ENCODE data around the gene ZSWIM1. TPM values are rescaled to one million over a fixed set of nuclear protein-coding genes. Genes with fewer than 3 reads are reported as not detected.
A peak's percentile ranks its signal among the peaks of the same experiment; 100 is the strongest.
"Not testable (repeated sequence)": the region's sequence is repeated elsewhere in the genome, so short reads cannot be mapped to it uniquely, and the experiment has no call there.

Gene ZSWIM1
- polyA plus RNA-seq, 10 donors, result 7.3 to 11.7 (median 9.0) TPM

DNA sequence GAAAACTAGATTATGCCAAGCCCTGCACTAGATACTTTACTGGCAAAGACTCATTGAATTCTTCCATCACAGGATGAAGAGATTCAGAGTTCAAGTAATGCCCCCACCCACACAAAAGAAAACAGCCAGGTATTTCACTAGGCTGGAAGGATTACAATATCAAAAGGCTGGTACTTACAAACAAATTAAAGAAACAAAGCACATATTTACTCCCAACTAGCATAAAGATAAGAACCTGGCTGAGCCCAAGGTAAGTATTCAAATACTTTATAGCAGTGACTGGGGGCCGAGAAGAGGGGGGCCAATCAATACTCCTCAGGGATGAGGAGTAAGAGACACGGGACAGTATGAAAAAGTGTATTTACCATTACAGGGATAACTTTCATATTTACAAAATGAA, 27.5 kb upstream of the ZSWIM1 start:
- DNase-seq, result no peak

DNA sequence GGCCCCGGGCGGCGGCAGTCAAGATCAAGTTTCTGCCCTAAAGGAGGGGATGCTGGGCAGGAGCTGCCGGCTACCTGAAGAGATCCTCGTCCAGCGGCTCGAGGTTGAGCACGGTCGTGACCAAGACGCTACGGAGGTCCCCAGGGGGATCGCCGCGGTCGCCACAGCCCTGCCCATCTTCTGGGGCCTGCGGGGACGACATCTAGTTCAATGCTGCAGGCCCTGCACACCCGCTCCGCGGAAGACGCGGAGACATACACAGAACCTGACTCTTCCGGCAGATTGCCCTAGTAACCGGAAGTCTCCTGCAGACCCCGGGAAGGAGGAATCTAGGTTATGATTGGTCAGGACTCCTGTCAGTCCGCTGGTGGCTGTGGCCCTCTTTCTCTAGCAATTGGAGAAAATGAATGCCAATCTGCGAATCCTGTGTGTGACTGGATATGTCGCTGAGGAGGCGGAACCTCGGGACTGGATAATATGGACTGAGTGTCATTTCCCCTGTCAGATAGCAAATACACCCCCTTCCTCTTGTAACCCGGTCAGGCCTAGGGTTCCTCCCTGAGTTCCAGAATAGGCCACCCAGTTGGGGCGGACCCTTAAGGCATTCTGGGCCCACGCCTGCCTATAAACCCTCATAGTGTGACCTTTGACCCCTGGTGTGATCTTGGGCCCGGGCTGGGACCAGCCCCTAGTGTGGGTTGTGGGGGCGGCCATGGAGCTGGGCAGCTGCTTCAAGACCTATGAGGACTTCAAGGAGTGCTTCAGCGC, 23.7 kb upstream of the ZSWIM1 start, which contains the start of the genes ACOT8 and ZSWIM3:
Gene ACOT8 (minus strand): TSS at position 279 of the 768 bp plus-strand sequence. CDS start 77 bp downstream, at position 202.
Gene ZSWIM3 (plus strand): TSS at position 501 of the 768 bp plus-strand sequence. CDS start 212 bp downstream, at position 713.
- DNase-seq, result peak; percentile 100

DNA sequence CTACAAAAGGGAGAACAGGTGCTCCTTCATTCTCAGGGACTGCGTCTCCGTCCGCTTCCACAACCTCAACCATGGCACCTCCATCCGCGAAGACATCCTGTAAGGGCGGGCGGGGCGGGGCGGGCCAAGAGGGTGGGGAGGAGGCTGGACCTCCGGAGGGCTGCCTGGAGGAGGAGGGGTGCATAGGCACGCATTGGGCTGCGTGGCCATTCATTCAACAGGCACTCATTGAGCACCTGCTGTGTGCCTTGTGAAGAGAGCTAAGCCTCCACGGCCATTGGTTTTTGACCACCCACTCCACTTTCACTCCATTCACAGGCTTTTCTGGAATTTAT, 23.2 kb upstream of the ZSWIM1 start:
- DNase-seq, result no peak

DNA sequence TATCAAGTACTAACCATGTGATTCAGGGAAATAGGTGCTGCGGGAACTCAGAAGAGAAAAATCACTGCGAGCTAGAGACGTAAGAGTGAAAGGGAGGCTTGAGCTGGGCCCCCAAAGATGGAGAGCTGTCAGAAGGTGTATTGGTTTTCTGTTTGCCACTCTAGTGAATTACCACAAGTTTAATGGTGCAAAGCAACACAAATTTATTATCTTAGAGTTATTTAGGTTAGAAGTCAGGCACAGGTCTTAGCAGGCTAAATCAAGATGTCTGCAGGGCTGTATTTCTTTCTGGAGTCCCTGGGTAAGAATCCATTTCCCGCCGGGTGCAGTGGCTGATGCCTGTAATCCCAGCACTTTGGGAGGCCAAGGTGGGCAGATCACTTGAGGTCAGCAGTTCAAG, 21.1 kb upstream of the ZSWIM1 start:
- DNase-seq, result no peak

DNA sequence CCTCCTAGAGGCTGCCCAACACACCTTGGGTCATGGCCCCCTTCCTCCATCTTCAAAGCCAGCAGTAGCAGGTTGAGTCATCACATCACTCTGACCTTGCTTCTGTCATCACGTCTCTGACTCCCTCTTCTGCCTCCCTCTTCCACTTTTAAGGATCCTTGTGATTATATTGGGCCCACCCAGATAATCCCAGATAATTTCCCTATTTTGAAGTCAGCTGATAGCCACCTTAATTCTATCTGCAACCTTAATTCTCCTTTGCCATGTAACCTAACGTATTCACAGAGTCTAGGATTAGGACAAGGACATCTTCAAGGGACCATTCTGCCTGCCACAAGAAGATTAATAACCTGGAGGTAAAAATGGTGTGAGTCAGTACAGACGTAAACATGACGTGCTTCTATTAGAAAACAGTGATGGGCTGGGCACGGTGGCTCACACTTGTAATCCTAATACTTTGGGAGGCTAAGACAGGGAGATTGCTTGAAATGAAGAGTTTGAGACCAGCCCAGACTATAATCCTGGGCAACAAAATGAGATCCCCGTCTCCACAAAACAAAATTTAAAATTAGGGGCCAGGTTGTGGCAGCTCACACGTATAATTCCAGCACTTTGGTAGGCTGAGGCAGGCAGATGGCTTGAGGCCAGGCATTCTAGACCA, 20.3 kb upstream of the ZSWIM1 start:
- no peak for DNase-seq

- no peak for DNase-seq
Observed at GRCh38 chr20:45861221-45862075, 19.6 kb upstream of the ZSWIM1 start.

DNA sequence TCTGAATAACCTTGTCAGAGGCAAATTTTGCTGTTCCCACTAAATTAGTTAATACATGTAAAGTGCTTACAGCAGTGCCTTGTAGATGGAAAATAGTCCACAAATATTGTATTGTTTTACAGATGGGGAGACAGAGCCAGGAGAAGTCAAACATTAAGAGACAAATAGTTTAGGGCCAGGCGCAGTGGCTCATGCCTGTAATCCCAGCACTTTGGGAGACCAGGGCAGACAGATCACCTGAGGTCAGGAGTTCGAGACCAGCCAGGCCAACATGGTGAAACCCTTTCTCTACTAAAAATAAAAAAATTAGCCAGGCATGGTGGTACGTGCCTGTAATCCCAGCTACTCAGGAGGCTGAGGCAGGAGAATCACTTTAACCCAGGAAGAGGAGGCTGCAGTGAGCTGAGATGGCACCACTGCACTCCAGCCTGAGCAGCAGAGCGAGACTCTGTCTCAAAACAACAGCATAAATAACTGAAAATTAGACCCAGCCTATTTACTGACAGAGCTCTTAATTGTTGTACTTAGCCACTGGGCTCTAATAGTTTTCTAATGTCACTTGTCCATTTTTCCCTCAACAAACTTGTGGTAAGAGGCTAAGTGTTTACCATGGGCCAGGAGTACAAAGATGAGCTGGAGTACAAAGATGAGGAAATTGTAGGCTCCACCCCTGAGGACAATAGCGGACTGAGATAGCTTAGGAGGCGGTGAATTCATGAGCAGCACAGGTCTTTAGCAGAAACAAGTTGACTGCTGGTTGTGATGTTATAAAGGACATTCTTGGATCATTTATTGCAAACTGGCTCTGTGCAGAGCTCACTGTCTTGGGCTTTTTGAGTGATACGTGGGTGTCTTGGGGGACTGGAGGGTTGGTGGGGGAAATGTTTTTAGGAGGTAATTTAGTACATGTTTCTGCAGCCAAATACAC, 17.2 kb upstream of the ZSWIM1 start:
- no peak for DNase-seq

GRCh38 chr20:45866454-45866853, 14.6 kb upstream of the ZSWIM1 start:
- DNase-seq, result no peak

DNA sequence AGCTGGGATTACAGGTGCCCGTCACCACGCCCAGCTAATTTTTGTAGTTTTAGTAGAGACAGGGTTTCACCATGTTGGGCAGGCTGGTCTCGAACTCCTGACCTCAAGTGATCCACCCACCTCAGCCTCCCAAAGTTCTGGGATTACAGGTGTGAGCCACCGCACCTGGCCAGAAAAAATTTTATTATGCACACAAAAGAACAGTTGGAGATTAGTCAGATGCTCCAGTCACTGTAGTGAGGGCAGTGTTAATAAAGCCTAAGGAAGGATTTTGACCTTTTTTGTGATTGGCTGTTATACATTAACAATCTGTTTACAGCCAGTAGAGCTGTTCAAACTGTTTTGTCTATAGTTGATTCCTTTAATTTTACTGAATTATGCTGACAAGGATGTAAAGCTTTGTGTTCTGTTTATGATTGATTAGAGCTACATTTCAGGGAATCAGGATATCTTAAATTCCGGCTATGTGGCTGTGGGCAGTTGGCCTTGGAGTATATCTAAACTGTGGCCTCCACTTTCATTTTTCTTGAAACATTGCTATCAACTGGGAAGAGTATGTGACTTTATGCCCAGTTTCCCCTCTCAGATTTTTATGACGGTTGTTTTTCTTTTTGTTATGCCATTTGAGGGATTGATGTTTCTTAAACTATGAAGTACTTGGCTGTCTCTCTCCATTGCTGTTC, 13.8 kb upstream of the ZSWIM1 start:
- no peak for DNase-seq

- peak in 1 of 3 donors; percentile 38 for DNase-seq
Observed at GRCh38 chr20:45867819-45868176, 13.2 kb upstream of the ZSWIM1 start.

DNA sequence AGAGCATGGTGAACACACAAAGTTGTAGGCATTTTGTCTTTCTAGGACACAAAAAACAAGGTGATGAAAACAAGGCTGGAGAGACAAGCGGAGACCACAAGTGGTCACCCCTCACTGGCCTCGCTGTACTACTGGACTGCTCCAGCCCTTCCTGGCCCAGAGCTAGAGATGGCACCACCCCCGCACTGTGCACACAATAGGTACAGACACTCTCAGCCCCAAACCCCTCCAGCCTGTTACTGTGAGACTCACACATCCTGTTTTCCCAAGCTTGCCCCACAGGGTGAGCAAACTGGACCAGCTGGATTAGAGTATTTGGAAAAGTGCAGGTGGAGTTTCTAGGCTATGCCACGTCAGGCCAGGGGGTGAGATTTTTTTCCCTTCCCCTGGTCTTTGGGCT, 8.4 kb upstream of the ZSWIM1 start:
- no peak for DNase-seq

DNA sequence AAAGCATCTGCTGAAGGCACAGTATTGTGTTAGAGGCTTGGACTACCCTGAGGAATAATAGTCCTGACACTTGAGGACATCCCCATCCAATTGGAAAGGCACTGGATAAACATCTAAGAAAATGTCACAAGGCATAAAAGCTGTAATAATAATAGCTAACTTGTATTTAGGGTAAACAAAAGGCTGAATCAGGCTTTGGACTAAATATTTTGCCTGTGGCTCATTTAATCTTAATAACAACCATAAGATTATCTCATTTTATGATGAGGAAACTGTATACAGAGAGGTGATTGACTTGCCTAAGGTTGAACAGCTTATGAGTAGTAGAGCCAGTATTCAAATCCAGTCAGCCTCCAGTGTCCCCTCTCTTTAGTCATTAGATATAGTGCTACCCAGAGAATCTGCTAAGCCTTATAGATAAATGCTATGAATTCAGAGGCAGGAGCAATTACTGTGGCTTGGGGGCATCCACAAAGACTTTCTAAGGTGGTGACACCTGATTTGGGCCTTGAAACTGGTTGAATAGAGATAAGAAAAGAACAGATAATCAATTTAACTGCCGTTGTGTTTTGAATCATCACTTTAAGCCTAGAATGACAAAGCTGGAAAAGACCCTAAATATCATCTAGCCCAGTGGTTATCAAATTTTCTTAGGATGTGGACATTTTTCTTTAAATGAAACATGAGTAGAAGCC, 7.5 kb upstream of the ZSWIM1 start:
- no peak for DNase-seq

DNA sequence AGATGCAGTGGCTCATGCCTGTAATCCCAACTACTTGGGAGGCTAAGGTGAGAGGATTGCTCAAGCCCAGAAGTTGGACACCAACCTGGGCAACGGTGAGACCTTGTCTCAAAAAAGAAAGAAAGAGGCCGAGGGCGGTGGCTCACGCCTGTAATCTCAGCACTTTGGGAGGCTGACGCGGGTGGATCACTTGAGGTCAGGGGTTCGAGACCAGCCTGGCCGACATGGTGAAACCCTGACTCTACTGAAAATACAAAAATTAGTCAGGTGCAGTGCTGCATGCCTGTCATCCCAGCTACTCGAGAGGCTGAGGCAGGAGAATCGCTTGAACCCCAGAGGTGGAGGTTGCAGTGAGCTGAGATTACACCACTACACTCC, 6.9 kb upstream of the ZSWIM1 start:
- not testable (repeated sequence) for DNase-seq

- DNase-seq, result no peak
Observed at GRCh38 chr20:45874576-45874975, 6.5 kb upstream of the ZSWIM1 start.

DNA sequence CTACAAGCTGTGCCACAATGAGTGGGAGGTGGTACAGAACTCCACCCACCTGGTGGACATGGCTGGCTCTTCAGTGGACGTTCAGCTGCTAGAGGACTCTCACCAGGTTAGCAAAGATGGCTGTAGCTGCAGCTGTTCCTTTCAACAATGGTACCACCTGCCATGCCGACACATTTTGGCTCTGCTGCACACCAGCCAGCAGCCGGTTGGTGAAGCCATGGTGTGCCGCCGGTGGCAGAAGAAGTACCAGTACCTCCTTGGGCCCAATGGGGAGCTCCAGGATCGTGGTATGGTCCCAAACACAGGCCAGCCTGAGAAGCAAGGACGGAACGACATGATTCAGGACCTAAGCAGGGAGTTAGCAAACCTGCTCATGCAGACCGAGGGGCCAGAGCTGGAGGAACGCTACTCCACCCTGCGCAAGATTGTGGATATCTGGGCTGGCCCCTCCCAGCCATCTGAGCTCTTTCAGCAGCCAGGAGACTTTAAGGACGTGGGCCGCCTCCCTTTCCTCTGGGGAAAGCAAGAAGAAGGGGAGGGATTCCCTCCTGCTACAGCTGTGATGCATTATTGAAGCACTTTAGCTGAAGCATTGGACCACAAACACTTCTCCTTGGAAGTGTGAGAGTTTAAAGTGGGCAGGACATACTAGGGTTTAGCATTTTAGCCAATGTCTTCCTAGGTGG, 2.8 kb upstream of the ZSWIM1 start:
- DNase-seq, result peak in 2 of 3 donors; percentile 34 to 61

DNA sequence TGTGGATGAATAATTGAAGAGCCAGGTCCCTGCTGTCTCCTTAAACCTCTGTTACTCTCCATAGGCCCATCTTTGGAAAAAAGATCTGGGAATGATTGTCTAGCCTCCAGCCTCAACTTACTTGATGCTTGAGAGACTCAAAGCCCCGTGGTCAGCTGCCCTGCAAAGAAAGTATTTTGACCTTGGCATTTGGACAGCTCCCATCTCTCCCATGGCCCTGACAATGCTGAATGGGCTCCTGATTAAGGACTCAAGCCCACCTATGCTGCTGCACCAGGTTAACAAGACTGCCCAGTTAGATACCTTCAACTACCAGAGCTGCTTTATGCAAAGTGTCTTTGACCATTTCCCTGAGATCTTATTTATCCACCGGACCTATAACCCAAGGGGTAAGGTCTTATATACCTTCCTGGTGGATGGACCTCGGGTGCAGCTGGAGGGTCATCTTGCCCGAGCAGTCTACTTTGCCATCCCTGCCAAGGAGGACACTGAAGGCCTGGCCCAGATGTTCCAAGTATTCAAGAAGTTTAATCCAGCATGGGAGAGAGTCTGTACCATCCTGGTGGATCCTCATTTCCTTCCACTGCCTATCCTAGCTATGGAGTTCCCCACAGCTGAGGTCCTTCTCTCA, 1.6 kb downstream of the ZSWIM1 start:
- DNase-seq, result no peak

DNA sequence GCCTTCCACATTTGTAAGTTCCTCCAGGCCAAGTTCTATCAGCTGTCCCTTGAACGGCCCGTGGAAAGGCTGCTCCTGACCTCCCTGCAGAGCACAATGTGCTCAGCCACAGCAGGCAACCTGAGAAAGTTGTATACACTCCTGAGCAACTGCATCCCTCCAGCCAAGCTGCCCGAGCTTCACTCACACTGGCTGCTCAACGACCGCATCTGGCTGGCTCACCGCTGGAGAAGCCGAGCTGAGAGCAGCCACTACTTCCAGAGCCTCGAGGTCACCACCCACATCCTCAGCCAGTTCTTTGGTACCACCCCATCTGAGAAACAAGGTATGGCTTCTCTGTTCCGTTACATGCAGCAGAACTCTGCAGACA, 2.1 kb downstream of the ZSWIM1 start:
- DNase-seq, result no peak

GRCh38 chr20:45886590-45887345, 5.7 kb downstream of the ZSWIM1 start:
- no peak for DNase-seq
